Activated B cell treated with CpG ODN at 0.5 μM for 24 hours (primary cell): Measurements from ENCODE around the gene EVX1. TPM values are rescaled to one million over a fixed set of nuclear protein-coding genes. Genes with fewer than 3 reads are reported as not detected.

Experiments used
- ATAC-seq: fragments of 200-7000 bp; cut with Tn5 transposase; one replicate; pipeline ENCODE4 v1.10.0; 2021; ENCODE audit warnings: low read depth, mild to moderate bottlenecking, moderate library complexity
- CTCF ChIA-PET: fragments of 350-600 bp; sonication (Branson Sonifier 250); formaldehyde crosslinking; loops from one replicate; lab custom pipeline; 2021; ENCODE audit warnings: antibody characterized with exemption; lab: Charles Lee
- POLR2A ChIA-PET: fragments of 350-600 bp; sonication (Branson Sonifier 250); formaldehyde crosslinking; loops from one replicate; lab custom pipeline; 2021; ENCODE audit warnings: antibody characterized with exemption; lab: Charles Lee
- DNase-seq: peaks from one replicate; pipeline ENCODE4 v3.0.0; 2022
- H3K27ac Mint-ChIP-seq: one replicate; pipeline ENCODE4 v1.8.0; 2020; ENCODE audit warnings: mixed read lengths
- H3K27me3 Mint-ChIP-seq: one replicate; pipeline ENCODE4 v1.8.0; 2021; ENCODE audit warnings: mixed read lengths
- H3K36me3 Mint-ChIP-seq: one replicate; pipeline ENCODE4 v1.8.0; 2021; ENCODE audit warnings: low read depth, mixed read lengths
- H3K4me1 Mint-ChIP-seq: one replicate; pipeline ENCODE4 v1.8.0; 2021; ENCODE audit warnings: mixed read lengths
- H3K4me3 Mint-ChIP-seq: one replicate; pipeline ENCODE4 v1.8.0; 2020; ENCODE audit warnings: mild to moderate bottlenecking, mixed read lengths
- H3K9me3 Mint-ChIP-seq: one replicate; pipeline ENCODE4 v1.8.0; 2020; ENCODE audit warnings: mixed read lengths
- intact Hi-C: fragments of 100-400 bp; cut with micrococcal nuclease; formaldehyde crosslinking; loops from one replicate; pipeline ENCODE4 v1.15.1; 2024
- total RNA-seq: library from RNA; stranded (reverse); gene quantifications from 2 replicates; pipeline ENCODE4 v1.2.3, GENCODE V29; 2022
- TF ChIP-seq, protein P1 (sequence below): fragments of 200-600 bp; IDR thresholded peaks from one replicate; pipeline ENCODE4 v1.8.0; 2022; ENCODE audit warnings: antibody characterized with exemption, mild to moderate bottlenecking

The EVX1 gene
- total RNA-seq, 1 donor from 2014 or later = not detected

DNA sequence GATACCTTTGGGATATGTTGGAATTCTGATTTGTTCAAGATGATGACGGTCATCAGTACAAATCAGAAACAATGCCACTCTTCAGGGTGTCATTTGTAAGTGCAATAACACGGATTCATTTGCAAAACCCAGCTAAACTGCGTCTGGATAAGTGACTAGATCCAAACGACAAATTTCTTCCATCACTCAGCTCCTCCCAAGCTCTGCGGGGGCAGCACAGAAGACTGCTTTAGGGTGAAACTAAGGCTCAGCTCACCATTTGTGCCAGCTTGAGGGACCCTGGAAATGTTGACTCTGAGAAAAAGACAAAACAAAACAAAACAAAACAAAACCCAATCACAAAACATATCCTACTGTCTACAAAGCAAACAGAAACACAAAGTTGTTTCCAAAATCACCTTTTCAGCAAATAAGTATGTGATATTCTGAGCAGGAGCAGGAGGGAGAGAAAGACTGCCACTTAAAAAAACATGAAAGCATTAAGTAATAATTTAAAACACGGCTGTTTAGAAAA, 8.0 kb downstream of the EVX1 start:
- no peaks in the 10 kb centered on the region for H3K9me3 Mint-ChIP-seq
- no peaks in the 10 kb centered on the region for H3K36me3 Mint-ChIP-seq
- CTCF ChIA-PET = interaction anchor here (0.6 to 1.3 kb wide), 2 partner anchors 55 to 101 kb away, joined by 3 to 4 read pairs; no protein-coding TSS in a partner anchor
- H3K4me3 Mint-ChIP-seq = no peak overlapping the region
- intact Hi-C loops = no loop called here
- H3K27me3 Mint-ChIP-seq = peaks cover 75% of the 10 kb centered on the region
- TF ChIP-seq, protein P1, sequence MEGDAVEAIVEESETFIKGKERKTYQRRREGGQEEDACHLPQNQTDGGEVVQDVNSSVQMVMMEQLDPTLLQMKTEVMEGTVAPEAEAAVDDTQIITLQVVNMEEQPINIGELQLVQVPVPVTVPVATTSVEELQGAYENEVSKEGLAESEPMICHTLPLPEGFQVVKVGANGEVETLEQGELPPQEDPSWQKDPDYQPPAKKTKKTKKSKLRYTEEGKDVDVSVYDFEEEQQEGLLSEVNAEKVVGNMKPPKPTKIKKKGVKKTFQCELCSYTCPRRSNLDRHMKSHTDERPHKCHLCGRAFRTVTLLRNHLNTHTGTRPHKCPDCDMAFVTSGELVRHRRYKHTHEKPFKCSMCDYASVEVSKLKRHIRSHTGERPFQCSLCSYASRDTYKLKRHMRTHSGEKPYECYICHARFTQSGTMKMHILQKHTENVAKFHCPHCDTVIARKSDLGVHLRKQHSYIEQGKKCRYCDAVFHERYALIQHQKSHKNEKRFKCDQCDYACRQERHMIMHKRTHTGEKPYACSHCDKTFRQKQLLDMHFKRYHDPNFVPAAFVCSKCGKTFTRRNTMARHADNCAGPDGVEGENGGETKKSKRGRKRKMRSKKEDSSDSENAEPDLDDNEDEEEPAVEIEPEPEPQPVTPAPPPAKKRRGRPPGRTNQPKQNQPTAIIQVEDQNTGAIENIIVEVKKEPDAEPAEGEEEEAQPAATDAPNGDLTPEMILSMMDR = no peak
- peaks cover 24% of the 10 kb centered on the region for H3K4me1 Mint-ChIP-seq
- POLR2A ChIA-PET = no interaction called here
- no peak for DNase-seq
- no peak overlapping the region for H3K27ac Mint-ChIP-seq
- no peak for ATAC-seq

DNA sequence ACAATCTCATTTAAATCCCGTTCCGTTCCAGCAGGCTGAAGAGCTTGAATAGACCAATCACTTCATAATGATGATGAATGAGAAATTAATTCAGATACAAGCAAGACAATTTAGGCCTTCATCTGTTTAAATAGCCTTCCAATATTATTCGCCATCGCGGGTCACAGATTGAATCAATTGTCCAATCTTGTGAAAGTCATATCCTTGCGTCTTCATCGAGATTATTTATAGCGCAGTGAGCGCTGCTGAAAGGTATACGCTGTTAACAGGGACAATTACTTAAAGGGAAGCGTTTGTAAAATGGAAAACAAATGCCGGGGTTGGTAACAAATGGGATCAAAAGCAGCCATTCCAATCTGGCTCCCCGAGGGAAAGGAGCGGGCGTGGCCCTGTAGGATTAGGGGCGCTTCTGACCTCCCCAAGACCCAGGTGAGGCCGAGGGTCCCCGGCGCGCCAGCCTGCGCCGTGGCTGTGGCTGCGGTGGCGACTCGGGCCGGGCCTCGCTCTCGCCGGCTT, 8.6 kb downstream of the EVX1 start:
- intact Hi-C loops = no loop called here
- Mint-ChIP-seq H3K4me3 (no peak overlapping the region), H3K36me3 (no peaks in the 10 kb centered on the region), H3K4me1 (peaks cover 23% of the 10 kb centered on the region), H3K27ac (no peak overlapping the region), H3K9me3 (no peaks in the 10 kb centered on the region), H3K27me3 (peaks cover 73% of the 10 kb centered on the region)
- DNase-seq (no peak), ATAC-seq (no peak)
- ChIA-PET POLR2A (no interaction called here), CTCF (interaction anchor here (0.6 to 1.3 kb wide), 2 partner anchors 55 to 102 kb away, joined by 3 to 4 read pairs; no protein-coding TSS in a partner anchor)
- TF ChIP-seq, protein P1 = no peak

DNA sequence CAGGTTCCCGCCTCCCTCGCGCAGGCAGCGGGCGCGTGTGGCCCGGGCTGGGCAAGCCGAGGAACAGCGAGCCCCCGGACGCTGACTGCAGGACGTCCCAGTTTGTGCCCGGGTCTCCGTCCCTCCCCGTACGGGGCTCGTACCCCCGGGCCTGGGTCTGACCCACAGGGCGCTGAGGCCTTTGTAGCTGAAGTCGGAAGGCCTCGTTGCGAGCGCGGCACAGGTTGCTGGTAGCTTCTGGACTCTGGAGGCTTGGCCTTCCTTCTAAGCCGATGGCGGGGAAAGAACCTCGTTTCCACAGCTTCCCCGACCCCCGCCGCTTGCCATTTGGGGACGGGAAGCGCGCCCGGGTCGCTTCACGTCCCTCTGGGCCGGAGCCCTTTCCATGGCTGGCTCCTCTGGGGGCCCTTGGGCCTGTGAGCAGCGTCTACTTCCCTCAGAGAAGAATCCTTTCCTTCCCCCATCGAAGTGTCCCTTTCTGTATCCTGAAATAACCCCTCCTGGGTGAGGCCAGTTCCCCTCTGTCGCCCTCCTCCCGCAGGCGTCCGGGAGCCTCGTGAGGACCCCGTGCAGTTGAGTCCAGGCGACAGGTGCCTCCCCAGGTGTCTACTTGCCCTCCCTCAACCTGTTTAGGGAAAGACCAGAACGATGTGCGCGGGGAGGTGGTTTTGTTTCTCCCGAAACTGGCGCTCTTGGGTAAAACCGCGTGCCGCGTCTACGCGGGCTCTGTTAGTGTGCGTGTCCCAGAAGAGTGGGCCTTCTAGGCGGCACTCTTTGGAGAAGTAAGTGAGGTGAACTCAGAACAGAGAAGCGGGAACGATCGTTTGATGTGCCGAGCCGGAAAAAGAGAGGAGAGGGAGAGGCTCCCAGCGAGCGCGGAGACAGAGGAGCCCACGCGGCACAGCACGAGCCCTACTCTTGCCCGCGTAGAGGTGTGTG, 9.3 kb downstream of the EVX1 start:
- Mint-ChIP-seq H3K27ac (no peak overlapping the region), H3K27me3 (peaks cover 70% of the 10 kb centered on the region), H3K9me3 (no peaks in the 10 kb centered on the region), H3K4me1 (peaks cover 21% of the 10 kb centered on the region), H3K36me3 (no peaks in the 10 kb centered on the region), H3K4me3 (no peak overlapping the region)
- ChIA-PET CTCF (no interaction called here), POLR2A (no interaction called here)
- intact Hi-C loops = no loop called here
- ATAC-seq (no peak), DNase-seq (no peak)
- TF ChIP-seq, protein P1 = no peak

DNA sequence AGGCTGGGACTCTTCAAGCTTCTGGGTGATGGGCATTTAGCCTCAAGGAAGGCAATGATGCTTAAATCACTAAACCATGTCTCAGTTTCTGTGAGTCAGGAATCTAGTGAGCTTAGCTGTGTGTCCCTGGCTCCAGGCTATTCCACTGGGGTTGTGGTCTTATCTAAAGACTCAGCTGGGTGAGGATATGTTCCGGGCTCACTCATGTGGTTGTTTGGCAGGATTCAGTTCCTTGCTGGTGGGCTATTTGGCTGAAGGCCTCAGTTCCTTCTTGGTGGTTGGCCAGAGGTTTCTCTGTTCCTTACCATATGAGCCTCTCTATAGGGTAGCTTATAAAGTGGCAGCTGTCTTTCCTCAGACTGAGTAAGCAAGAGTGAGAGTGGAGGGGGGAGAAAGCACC, 12.0 kb downstream of the EVX1 start:
- no peak overlapping the region for H3K4me3 Mint-ChIP-seq
- no peak overlapping the region for H3K27ac Mint-ChIP-seq
- intact Hi-C loops = no loop called here
- DNase-seq = no peak
- no peaks in the 10 kb centered on the region for H3K9me3 Mint-ChIP-seq
- CTCF ChIA-PET = no interaction called here
- TF ChIP-seq, protein P1 = no peak
- H3K4me1 Mint-ChIP-seq = peaks cover 9% of the 10 kb centered on the region
- H3K27me3 Mint-ChIP-seq = peaks cover 47% of the 10 kb centered on the region
- no peak for ATAC-seq
- H3K36me3 Mint-ChIP-seq = no peaks in the 10 kb centered on the region
- POLR2A ChIA-PET = no interaction called here

DNA sequence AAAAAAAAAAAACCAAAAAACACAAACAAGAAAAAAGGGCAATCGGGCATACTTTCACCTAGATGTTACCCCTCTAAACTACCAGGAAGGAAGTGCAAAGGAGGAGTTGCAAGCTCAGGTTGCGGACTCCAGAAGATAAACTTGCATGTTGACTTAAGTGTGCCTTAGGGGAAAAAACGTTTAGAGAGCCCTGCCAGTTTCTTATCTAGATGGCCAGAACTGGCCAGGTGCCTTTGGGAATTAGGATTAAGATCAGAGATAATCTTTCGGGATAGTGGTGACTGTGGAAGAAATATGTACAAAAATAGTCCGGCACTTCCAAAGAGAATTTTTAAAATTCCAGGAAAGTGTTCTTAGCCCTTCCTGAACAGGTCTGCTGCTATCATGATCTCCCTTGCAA, 17.6 kb downstream of the EVX1 start:
- H3K4me1 Mint-ChIP-seq = no peaks in the 10 kb centered on the region
- ChIA-PET POLR2A (no interaction called here), CTCF (no interaction called here)
- no peak for DNase-seq
- no peak overlapping the region for H3K27ac Mint-ChIP-seq
- ATAC-seq = no peak
- H3K4me3 Mint-ChIP-seq = no peak overlapping the region
- peaks cover 25% of the 10 kb centered on the region for H3K27me3 Mint-ChIP-seq
- no peaks in the 10 kb centered on the region for H3K9me3 Mint-ChIP-seq
- no peaks in the 10 kb centered on the region for H3K36me3 Mint-ChIP-seq
- intact Hi-C loops = no loop called here
- TF ChIP-seq, protein P1 = no peak
